Measurements from ENCODE around the gene TRMT5.

Gene TRMT5

DNA sequence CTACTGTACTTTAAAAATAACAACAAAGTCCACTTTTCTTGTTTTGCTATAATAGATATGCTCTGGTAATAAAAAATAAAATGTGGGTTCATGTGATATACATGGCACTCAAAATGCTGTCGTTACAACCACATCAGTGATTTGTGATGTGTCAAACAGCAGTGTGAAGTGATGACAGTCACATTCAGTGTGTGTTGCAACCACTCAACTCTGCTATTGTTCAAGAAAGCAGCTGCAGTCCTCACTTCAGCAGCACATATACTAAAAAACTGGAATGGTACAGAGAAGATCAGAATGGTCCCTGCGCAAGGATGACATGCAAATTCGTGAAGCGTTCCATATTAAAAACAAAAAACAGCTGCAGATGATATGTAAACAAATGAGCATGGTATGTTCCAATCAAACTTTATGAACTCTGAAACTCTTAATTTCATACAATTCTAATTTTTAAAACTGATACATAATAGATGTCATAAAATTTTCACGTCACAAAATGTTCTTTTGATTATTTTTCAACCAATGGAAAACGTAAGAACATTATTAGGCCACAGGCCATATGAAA, 6.7 kb downstream of the TRMT5 start:
- no peak for DNase-seq (ENCODE audit: low read depth)
- TF ChIP-seq CTCF (conservative IDR thresholded peaks at IDR 0.05; ENCODE audit: low read depth, low read length), result no peak
- no peak overlapping the region for H3K4me3 ChIP-seq (ENCODE audit: low read depth, low read length)

GRCh38 chr14:60973070-60973469, 7.8 kb downstream of the TRMT5 start:
- H3K4me3 ChIP-seq (ENCODE audit: low read depth, low read length), result no peak overlapping the region
- DNase-seq (ENCODE audit: low read depth), result no peak
- no peak for TF ChIP-seq CTCF (conservative IDR thresholded peaks at IDR 0.05; ENCODE audit: low read depth, low read length)

GRCh38 chr14:60972295-60972694, 8.6 kb downstream of the TRMT5 start:
- H3K4me3 ChIP-seq (ENCODE audit: low read depth, low read length), result no peak overlapping the region
- TF ChIP-seq CTCF (conservative IDR thresholded peaks at IDR 0.05; ENCODE audit: low read depth, low read length), result no peak
- DNase-seq (ENCODE audit: low read depth), result no peak

DNA sequence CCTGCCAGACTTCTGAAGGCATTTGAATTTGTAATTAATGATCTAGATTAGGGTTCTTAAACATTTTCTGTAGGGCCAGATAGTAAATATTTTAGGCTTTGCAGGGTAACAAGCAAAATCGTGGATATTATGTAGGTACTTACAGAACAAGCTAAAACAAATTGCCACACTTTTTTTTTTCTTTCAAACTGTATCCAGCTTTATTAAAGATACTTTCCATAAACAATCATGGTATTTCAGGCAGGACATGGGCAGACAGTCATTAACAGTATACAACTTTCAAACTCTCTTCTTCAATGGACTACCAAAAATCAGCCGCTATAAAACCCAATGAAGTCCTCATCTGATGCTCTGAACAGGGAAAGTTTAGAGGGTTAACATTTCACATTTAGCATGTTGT, 9.6 kb downstream of the TRMT5 start:
- no peak for DNase-seq (ENCODE audit: low read depth)
- TF ChIP-seq CTCF (conservative IDR thresholded peaks at IDR 0.05; ENCODE audit: low read depth, low read length), result no peak

DNA sequence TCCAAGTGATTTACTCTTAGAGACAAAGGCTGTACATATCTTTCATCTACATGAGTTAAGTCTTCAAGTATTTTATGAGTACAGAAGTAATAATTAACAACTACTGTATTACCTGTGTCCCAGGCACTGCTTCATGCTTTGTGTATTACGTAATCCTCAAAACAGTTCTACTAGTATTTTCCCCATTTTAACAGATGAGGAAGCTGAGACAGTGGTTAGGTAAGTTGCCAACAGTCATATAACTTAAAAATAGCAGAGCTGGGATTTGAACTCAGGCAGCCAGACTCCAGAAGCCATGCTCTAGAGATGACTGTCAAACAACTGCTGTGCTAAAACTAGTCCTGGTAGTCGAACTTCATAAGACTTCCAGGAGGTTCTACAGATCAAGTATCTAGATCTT, 10.7 kb downstream of the TRMT5 start:
- DNase-seq (ENCODE audit: low read depth), result no peak
- H3K4me3 ChIP-seq (ENCODE audit: low read depth, low read length), result no peak overlapping the region
- TF ChIP-seq CTCF (conservative IDR thresholded peaks at IDR 0.05; ENCODE audit: low read depth, low read length), result no peak

More for the DNA sequence above, 9.6 kb downstream of the TRMT5 start:
- no peak overlapping the region for H3K4me3 ChIP-seq (ENCODE audit: low read depth, low read length)

- TF ChIP-seq CTCF (conservative IDR thresholded peaks at IDR 0.05; ENCODE audit: low read depth, low read length), result no peak
- no peak for DNase-seq (ENCODE audit: low read depth)
- H3K4me3 ChIP-seq (ENCODE audit: low read depth, low read length), result no peak overlapping the region
Measured at GRCh38 chr14:60968671-60969070, 12.2 kb downstream of the TRMT5 start.

- no peak for TF ChIP-seq CTCF (conservative IDR thresholded peaks at IDR 0.05; ENCODE audit: low read depth, low read length)
- no peak overlapping the region for H3K4me3 ChIP-seq (ENCODE audit: low read depth, low read length)
- DNase-seq (ENCODE audit: low read depth), result no peak
Measured at GRCh38 chr14:60968099-60968498, 12.8 kb downstream of the TRMT5 start.

Data from choroid plexus epithelial cell (primary cell).